SKM-1 (cell line): ENCODE data around the gene MAP3K13.
"Not testable (repeated sequence)": the region's sequence is repeated elsewhere in the genome, so short reads cannot be mapped to it uniquely, and the experiment has no call there.

Experiments used
- DNase-seq: peaks from one replicate; lab custom pipeline; 2025; ENCODE audit not compliant: unreplicated experiment; lab: John Stamatoyannopoulos, UW

MAP3K13 gene

GRCh38 chr3:185393055-185393454, 30.1 kb downstream of the MAP3K13 start:
- no peak for DNase-seq

GRCh38 chr3:185397676-185398075, 34.7 kb downstream of the MAP3K13 start:
- DNase-seq: no peak

GRCh38 chr3:185399737-185400667, 37.1 kb downstream of the MAP3K13 start:
- DNase-seq: no peak

GRCh38 chr3:185400866-185401265, 37.9 kb downstream of the MAP3K13 start:
- DNase-seq: no peak

GRCh38 chr3:185401319-185401955, 38.5 kb downstream of the MAP3K13 start:
- no peak for DNase-seq

- no peak for DNase-seq
Measured at GRCh38 chr3:185402561-185402960, 39.6 kb downstream of the MAP3K13 start.

GRCh38 chr3:185403002-185403401, 40.1 kb downstream of the MAP3K13 start:
- DNase-seq: no peak

- no peak for DNase-seq
Measured at GRCh38 chr3:185405243-185405642, 42.3 kb downstream of the MAP3K13 start.

GRCh38 chr3:185405664-185406063, 42.7 kb downstream of the MAP3K13 start:
- no peak for DNase-seq

GRCh38 chr3:185406121-185406620, 43.2 kb downstream of the MAP3K13 start:
- DNase-seq: no peak

- no peak for DNase-seq
Measured at GRCh38 chr3:185409957-185410356, 47.0 kb downstream of the MAP3K13 start.

- DNase-seq: no peak
Measured at GRCh38 chr3:185411133-185411532, 48.2 kb downstream of the MAP3K13 start.

GRCh38 chr3:185416513-185416912, 53.6 kb downstream of the MAP3K13 start:
- DNase-seq: no peak

GRCh38 chr3:185418561-185418977, 55.6 kb downstream of the MAP3K13 start:
- DNase-seq: not testable (repeated sequence)

GRCh38 chr3:185420762-185421161, 57.8 kb downstream of the MAP3K13 start:
- no peak for DNase-seq

GRCh38 chr3:185421577-185422232, 58.8 kb downstream of the MAP3K13 start:
- DNase-seq: no peak

GRCh38 chr3:185422677-185423076, 59.7 kb downstream of the MAP3K13 start:
- DNase-seq: no peak

- peak; percentile 17 for DNase-seq
Measured at GRCh38 chr3:185423178-185423577, 60.2 kb downstream of the MAP3K13 start.

- no peak for DNase-seq
Measured at GRCh38 chr3:185424435-185424834, 61.5 kb downstream of the MAP3K13 start.

- DNase-seq: no peak
Measured at GRCh38 chr3:185430375-185430774, 67.4 kb downstream of the MAP3K13 start.

- DNase-seq: no peak
Measured at GRCh38 chr3:185439745-185440466, 77.0 kb downstream of the MAP3K13 start.
